OCI-LY7 (cell line): ENCODE measurements around the gene IGF2BP2. TPM values are rescaled to one million over a fixed set of nuclear protein-coding genes. Genes with fewer than 3 reads are reported as not detected.

Source experiments
- BruUV-seq: library from RNA; stranded (reverse); fragments of 400-500 nt; replicated peaks from 2 replicates; lab custom pipeline; 2021; lab: Mats Ljungman, UMichigan
- CTCF ChIA-PET: fragments of 300-600 bp; sonication (Branson Sonifier 250); formaldehyde crosslinking; loops from one replicate; lab custom pipeline; 2022; ENCODE audit warnings: antibody characterized with exemption; ENCODE audit not compliant: unreplicated experiment; lab: Charles Lee
- POLR2A ChIA-PET: fragments of 300-600 bp; sonication (Branson Sonifier 250); formaldehyde crosslinking; loops from one replicate; lab custom pipeline; 2022; ENCODE audit warnings: antibody characterized with exemption; lab: Charles Lee
- DNase-seq: peaks from one replicate; pipeline ENCODE4 v3.0.0-alpha.2; 2015; ENCODE audit warnings: low spot score
- H2AFZ ChIP-seq: fragments of 200-600 bp; sonication (generic), shearing (Covaris generic); 2 replicates; pipeline ENCODE4 v1.6.1; 2014; ENCODE audit warnings: mild to moderate bottlenecking, antibody characterized with exemption, low read length, moderate library complexity
- H3K27ac ChIP-seq: fragments of 200-600 bp; sonication (generic); 2 replicates; pipeline ENCODE4 v1.5.1; 2014; ENCODE audit warnings: mixed run types, low read depth, mild to moderate bottlenecking, moderate library complexity, low read length, inconsistent platforms; ENCODE audit not compliant: poor library complexity, severe bottlenecking
- H3K36me3 ChIP-seq: fragments of 200-600 bp; sonication (generic); 2 replicates; pipeline ENCODE4 v1.6.1; 2014; ENCODE audit warnings: mild to moderate bottlenecking, antibody characterized with exemption, low read length, moderate library complexity, mixed read lengths; ENCODE audit not compliant: insufficient read depth
- H3K4me1 ChIP-seq: fragments of 200-600 bp; sonication (generic); 2 replicates; pipeline ENCODE4 v1.5.1; 2014; ENCODE audit warnings: mild to moderate bottlenecking, low read length; ENCODE audit not compliant: insufficient read depth, poor library complexity, severe bottlenecking
- H3K4me2 ChIP-seq: fragments of 200-600 bp; sonication (generic); 2 replicates; pipeline ENCODE4 v1.6.1; 2014; ENCODE audit warnings: mild to moderate bottlenecking, low read length
- H3K4me3 ChIP-seq: fragments of 200-600 bp; sonication (generic); 2 replicates; pipeline ENCODE4 v1.5.1; 2014; ENCODE audit warnings: mild to moderate bottlenecking, low read depth, low read length; ENCODE audit not compliant: poor library complexity, severe bottlenecking
- H3K79me2 ChIP-seq: fragments of 200-600 bp; sonication (generic); 2 replicates; pipeline ENCODE4 v1.6.1; 2016; ENCODE audit warnings: low read depth, mild to moderate bottlenecking, low read length, moderate library complexity, mixed read lengths; ENCODE audit not compliant: insufficient read depth
- H3K9me2 ChIP-seq: fragments of 200-600 bp; sonication (generic); 2 replicates; pipeline ENCODE4 v1.6.1; 2016; ENCODE audit warnings: mild to moderate bottlenecking, low read length, mixed read lengths; ENCODE audit not compliant: insufficient read depth
- H3K9me3 ChIP-seq: fragments of 200-600 bp; sonication (generic); 2 replicates; pipeline ENCODE4 v1.6.1; 2014; ENCODE audit warnings: mild to moderate bottlenecking, mixed run types, low read length, mixed read lengths
- H4K20me1 ChIP-seq: fragments of 200-600 bp; sonication (generic); 2 replicates; pipeline ENCODE4 v1.6.1; 2014; ENCODE audit warnings: mild to moderate bottlenecking, antibody characterized with exemption, low read length, moderate library complexity, mixed read lengths; ENCODE audit not compliant: insufficient read depth
- CTCF ChIP-seq: fragments of 200-600 bp; sonication (generic); conservative IDR thresholded peaks from 2 replicates; pipeline ENCODE4 v1.5.1; 2014; ENCODE audit warnings: mild to moderate bottlenecking, antibody characterized with exemption, low read length, moderate library complexity, mixed read lengths
- EZH2phosphoT487 ChIP-seq: fragments of 200-600 bp; sonication (generic); IDR thresholded peaks from 2 replicates; pipeline ENCODE4 v1.6.1; 2018; ENCODE audit warnings: low read depth, borderline replicate concordance, mild to moderate bottlenecking, mixed run types, antibody characterized with exemption, low read length, moderate library complexity, mixed read lengths
- intact Hi-C: fragments of 100-400 bp; cut with micrococcal nuclease; formaldehyde crosslinking; loops from one replicate; pipeline ENCODE4 v1.10.0; 2022; ENCODE audit not compliant: unreplicated experiment
- total RNA-seq, 2 experiments: library from RNA; depleted of rRNA in 1 of 2; stranded (reverse); fragments of >200 nt in 1 of 2; shearing (Covaris generic) in 1 of 2; gene quantifications; 2 replicates each; pipeline ENCODE4 v1.2.3, GENCODE V29; 2014 to 2022

The IGF2BP2 gene
- total RNA-seq, 2 experiments from 2014 or later = not detected

GRCh38 chr3:185767002-185767688, 57.7 kb downstream of the IGF2BP2 start:
- BruUV-seq = no TSS peak
- no peaks in the 10 kb centered on the region for H3K9me2 ChIP-seq
- ChIA-PET CTCF (interaction anchor here (1.0 kb wide), 1 partner anchor 107 kb away, joined by 4 read pairs; no protein-coding TSS in a partner anchor), POLR2A (no interaction called here)
- no peaks in the 10 kb centered on the region for H3K36me3 ChIP-seq
- H3K4me1 ChIP-seq = no peaks in the 10 kb centered on the region
- no peak for DNase-seq
- no peak overlapping the region for H3K27ac ChIP-seq
- no peaks in the 10 kb centered on the region for H3K9me3 ChIP-seq
- H4K20me1 ChIP-seq = no peaks in the 10 kb centered on the region
- no peak overlapping the region for H3K4me2 ChIP-seq
- TF ChIP-seq CTCF (no peak), EZH2phosphoT487 (no peak)
- H2AFZ ChIP-seq = no peak overlapping the region
- H3K4me3 ChIP-seq = no peak overlapping the region
- no peaks in the 10 kb centered on the region for H3K79me2 ChIP-seq
- intact Hi-C loops = loop anchor here (5.0 kb wide), 1 partner anchor 90 kb away; no protein-coding TSS in a partner anchor

- intact Hi-C loops = loop anchor here (5.0 kb wide), 1 partner anchor 89 kb away; no protein-coding TSS in a partner anchor
These were observed 58.4 kb downstream of the IGF2BP2 start for GRCh38 chr3:185766329-185767001.

More at GRCh38 chr3:185766329-185767001, 58.4 kb downstream of the IGF2BP2 start:
- Histone ChIP-seq H3K4me3 (no peak overlapping the region), H2AFZ (no peak overlapping the region), H3K4me2 (no peak overlapping the region), H3K36me3 (no peaks in the 10 kb centered on the region), H3K9me2 (no peaks in the 10 kb centered on the region), H3K4me1 (no peaks in the 10 kb centered on the region), H4K20me1 (no peaks in the 10 kb centered on the region), H3K9me3 (no peaks in the 10 kb centered on the region), H3K79me2 (no peaks in the 10 kb centered on the region), H3K27ac (no peak overlapping the region)
- ChIA-PET POLR2A (no interaction called here), CTCF (interaction anchor here (1.0 kb wide), 1 partner anchor 106 kb away, joined by 4 read pairs; no protein-coding TSS in a partner anchor)
- BruUV-seq = no TSS peak
- DNase-seq = no peak
- TF ChIP-seq CTCF = no peak
